GM21737 (cell line): ENCODE measurements around the gene SLC27A4.
"Not testable (repeated sequence)": the region's sequence is repeated elsewhere in the genome, so short reads cannot be mapped to it uniquely, and the experiment has no call there.

Experiments used
- ATAC-seq: cut with Tn5 transposase; IDR thresholded peaks from one replicate; pipeline ENCODE4 v1.9.1; 2021; ENCODE audit warnings: mild to moderate bottlenecking, moderate library complexity; ENCODE audit not compliant: unreplicated experiment

SLC27A4 gene

DNA sequence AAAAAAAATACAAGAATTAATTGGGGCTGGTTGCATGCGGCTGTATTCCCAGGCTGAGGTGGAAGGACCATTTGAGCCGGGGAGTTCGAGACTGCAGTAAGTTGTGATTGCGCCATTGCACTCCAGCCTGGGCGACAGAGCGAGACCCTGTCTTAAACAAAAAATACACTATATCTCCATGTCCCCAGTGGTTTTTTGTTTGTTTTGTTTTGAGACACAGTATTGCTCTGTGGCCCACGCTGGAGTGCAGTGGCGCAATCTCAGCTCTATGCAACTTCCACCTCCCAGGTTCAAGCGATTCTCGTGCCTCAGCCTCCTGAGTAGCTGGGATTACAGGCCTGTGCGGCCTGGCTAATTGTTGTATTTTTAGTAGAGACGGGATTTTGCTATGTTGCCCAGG, 16.5 kb upstream of the SLC27A4 start:
- no peak for ATAC-seq

- no peak for ATAC-seq
Observed at GRCh38 chr9:128324401-128324800, 15.9 kb upstream of the SLC27A4 start.

GRCh38 chr9:128325629-128326028, 14.7 kb upstream of the SLC27A4 start:
- ATAC-seq = no peak

- ATAC-seq = no peak
Observed at GRCh38 chr9:128333451-128333869, 6.9 kb upstream of the SLC27A4 start.

DNA sequence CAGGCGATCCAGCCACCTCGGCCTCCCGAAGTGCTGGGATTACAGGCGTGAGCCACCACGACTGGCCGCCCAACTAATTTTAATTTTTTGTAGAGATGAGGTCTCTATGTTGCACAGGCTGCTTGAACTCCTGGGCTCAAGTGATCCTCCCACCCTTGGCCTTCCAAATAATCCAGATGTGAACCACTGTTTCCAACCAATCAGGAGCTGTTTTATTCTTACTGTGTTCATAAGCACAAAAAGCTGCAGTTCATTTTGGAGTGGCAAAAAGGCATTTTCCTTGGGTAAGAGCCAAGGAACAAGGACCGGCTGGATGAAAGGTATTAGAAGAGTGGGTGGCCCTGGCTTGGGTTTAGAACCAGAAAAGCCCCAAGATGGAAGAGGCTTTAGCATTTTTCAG, 5.2 kb upstream of the SLC27A4 start:
- ATAC-seq = no peak

DNA sequence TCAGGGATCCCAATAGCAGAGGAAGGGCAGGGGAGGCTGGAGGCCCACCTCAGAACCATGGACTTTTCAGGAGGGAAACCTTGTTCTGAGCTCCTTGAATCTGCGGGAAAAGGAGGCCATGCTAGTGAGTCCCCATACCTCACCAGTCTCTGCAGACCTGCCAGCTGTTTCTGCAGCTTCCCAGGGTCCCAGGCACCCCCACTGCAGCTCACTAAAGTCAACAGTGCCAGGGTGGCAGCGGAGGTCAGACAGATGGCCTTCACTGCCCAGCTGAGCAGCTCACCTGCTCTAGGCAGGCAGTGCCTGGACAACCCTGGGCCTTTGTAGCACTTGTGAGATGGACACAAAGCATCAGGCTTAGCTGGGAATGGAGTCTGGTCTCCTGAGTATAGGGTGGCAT, 4.4 kb upstream of the SLC27A4 start:
- ATAC-seq = no peak

GRCh38 chr9:128337936-128338335, 2.4 kb upstream of the SLC27A4 start:
- ATAC-seq = no peak

DNA sequence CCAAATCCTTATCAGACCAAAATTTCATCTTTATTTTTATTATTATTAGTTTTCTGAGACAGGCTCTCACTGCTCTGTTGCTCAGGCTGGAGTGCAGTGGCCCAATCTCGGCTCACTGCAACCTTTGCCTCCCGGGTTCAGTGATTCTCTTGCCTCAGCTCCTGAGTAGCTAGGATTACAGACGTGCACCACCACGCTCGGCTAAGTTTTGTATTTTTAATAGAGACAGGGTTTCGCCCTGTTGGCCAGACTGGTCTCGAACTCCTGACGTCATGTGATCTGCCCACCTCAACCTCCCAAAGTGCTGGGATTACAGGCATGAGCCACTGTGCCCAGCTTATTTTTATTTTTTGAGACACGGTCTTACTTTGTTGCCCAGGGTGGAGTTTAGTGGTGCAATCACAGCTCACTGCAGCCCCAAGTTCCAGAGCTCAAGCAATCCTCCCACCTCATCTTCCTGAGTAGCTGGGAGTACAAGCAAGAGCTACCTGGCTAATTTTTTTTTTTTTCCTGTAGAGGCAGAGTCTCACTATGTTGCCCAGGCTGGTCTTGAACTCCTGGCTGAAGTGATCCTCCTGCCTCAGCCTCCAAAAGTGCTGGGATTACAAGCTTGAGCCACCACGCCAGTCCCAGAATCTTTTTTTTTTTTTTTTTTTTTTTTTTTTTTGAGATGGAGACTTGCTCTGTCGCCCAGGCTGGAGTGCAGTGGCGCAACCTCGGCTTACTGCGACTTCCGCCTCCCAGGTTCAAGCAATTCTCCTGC, 1.3 kb upstream of the SLC27A4 start:
- not testable (repeated sequence) for ATAC-seq

GRCh38 chr9:128340691-128341434, 536 bp downstream of the SLC27A4 start:
- no peak for ATAC-seq

- ATAC-seq = no peak
Observed at GRCh38 chr9:128341435-128341849, 1.1 kb downstream of the SLC27A4 start.

- ATAC-seq = no peak
Observed at GRCh38 chr9:128342971-128343680, 2.8 kb downstream of the SLC27A4 start.

DNA sequence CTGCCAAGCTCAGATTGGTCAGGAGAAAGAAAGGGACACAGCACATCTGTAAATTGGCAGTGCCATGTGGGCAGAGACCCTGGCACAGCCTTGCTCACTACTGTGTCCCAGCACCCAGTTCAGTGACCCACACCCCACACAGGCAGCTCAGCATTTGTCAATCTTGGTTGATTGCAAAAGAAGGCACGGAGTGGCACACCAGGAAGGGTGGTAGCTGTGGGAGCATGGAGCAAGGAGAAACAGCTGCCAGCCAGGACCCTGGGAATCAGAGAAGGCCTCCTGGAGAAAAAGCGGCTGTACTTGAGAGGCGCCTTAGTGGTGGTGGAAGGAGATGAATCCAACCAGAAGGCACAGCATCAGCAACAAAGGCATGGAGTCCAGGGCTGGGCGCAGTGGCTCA, 3.5 kb downstream of the SLC27A4 start:
- no peak for ATAC-seq

- ATAC-seq = no peak
Observed at GRCh38 chr9:128344931-128345605, 4.7 kb downstream of the SLC27A4 start.

DNA sequence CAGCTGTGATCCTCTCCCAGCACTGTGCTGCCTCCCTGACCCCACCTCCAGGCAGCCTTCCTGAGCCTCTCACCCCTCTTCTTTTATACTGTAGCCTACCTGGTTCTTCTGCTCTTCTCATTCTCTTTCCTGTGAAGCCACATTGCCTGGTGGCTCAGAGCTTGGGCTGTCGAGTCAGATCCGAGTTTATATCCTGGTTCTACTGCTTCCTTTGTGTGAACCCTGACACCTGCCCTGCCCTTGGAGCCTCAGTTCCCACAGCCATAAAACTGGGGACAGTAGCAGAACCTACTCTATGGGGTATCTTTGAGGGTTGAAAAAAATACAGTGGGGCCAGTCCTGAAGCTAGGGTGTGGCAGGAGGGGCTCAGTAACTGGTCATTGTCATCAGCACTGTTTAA, 8.8 kb downstream of the SLC27A4 start:
- no peak for ATAC-seq

GRCh38 chr9:128349772-128350171, 9.4 kb downstream of the SLC27A4 start:
- no peak for ATAC-seq

DNA sequence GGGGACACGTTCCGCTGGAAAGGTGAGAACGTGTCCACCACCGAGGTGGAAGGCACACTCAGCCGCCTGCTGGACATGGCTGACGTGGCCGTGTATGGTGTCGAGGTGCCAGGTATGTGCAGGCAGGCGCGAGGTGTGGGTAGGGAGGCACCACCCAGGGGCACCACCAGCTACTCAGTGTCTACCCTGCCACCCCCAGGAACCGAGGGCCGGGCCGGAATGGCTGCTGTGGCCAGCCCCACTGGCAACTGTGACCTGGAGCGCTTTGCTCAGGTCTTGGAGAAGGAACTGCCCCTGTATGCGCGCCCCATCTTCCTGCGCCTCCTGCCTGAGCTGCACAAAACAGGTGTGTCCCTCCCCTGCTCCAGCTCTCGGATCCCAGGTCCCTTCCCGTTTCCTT, 15.1 kb downstream of the SLC27A4 start:
- no peak for ATAC-seq

GRCh38 chr9:128358090-128358489, 17.8 kb downstream of the SLC27A4 start:
- no peak for ATAC-seq

- no peak for ATAC-seq
Observed at GRCh38 chr9:128358861-128359260, 18.5 kb downstream of the SLC27A4 start.

GRCh38 chr9:128360826-128361225, 20.5 kb downstream of the SLC27A4 start:
- ATAC-seq = no peak

- no peak for ATAC-seq
Observed at GRCh38 chr9:128361296-128361985, 21.1 kb downstream of the SLC27A4 start.
